Loucy (cell line): ENCODE data around the gene PTPRO.

Experiments used
- CTCF ChIP-seq: fragments of 200-600 bp; sonication (generic); conservative IDR thresholded peaks from 2 replicates; pipeline ENCODE4 v1.5.1; 2014; ENCODE audit warnings: mild to moderate bottlenecking, antibody characterized with exemption, low read length
- EZH2phosphoT487 ChIP-seq: fragments of 200-600 bp; IDR thresholded peaks from 2 replicates; pipeline ENCODE4 v1.6.1; 2018; ENCODE audit warnings: antibody characterized with exemption, mild to moderate bottlenecking, moderate library complexity, borderline replicate concordance

- no peak for TF ChIP-seq CTCF
- TF ChIP-seq EZH2phosphoT487 = no peak
Observed at GRCh38 chr12:15597125-15597830, 275.0 kb downstream of the PTPRO start.
